Measurements from ENCODE around the gene CLIP2.
"Not testable (repeated sequence)": the region's sequence is repeated elsewhere in the genome, so short reads cannot be mapped to it uniquely, and the experiment has no call there.

Gene CLIP2

GRCh38 chr7:74430409-74430808, 141.2 kb downstream of the CLIP2 start:
- CTCF ChIA-PET = interaction anchor here (0.8 to 1.0 kb wide), 2 partner anchors 11 to 136 kb away, joined by 4 to 6 read pairs; no protein-coding TSS in a partner anchor
- POLR2A ChIA-PET; H3K36me3 ChIP-seq (ENCODE audit: control insufficient read depth in 2 of 2, insufficient read depth in 1 of 2, low read length in 2 of 2): not testable (repeated sequence)

GRCh38 chr7:74430961-74431466, 141.8 kb downstream of the CLIP2 start:
- Histone ChIP-seq H3K4me1 (ENCODE audit: control insufficient read depth, insufficient read depth, low read length) (no peaks in the 10 kb centered on the region), H3K36me3 (ENCODE audit: control insufficient read depth in 2 of 2, insufficient read depth in 1 of 2, low read length in 2 of 2) (no peaks in the 10 kb centered on the region), H3K27ac (ENCODE audit: extremely low read depth, low read depth, low read length) (no peak overlapping the region), H3K4me3 (ENCODE audit: low read depth, low read length) (no peak overlapping the region), H3K9me3 (ENCODE audit: control insufficient read depth, insufficient read depth, low read depth, low read length) (no peaks in the 10 kb centered on the region)
- peak; percentile 53 for TF ChIP-seq ZIC2 (tag by site-specific recombination; IDR thresholded peaks at IDR 0.05)
- TF ChIP-seq ZNF561 (tag by site-specific recombination; IDR thresholded peaks at IDR 0.05; ENCODE audit: borderline replicate concordance) = no peak
- POLR2A ChIA-PET = no interaction called here
- CTCF ChIA-PET = interaction anchor here (0.9 to 1.1 kb wide), 3 partner anchors 12 to 135 kb away, joined by 3 to 4 read pairs (median 4); no protein-coding TSS in a partner anchor

More at GRCh38 chr7:74430409-74430808, 141.2 kb downstream of the CLIP2 start:
- not testable (repeated sequence) for H3K9me3 ChIP-seq (ENCODE audit: control insufficient read depth, insufficient read depth, low read depth, low read length); H3K27ac ChIP-seq (ENCODE audit: extremely low read depth, low read depth, low read length); H3K4me1 ChIP-seq (ENCODE audit: control insufficient read depth, insufficient read depth, low read length); H3K4me3 ChIP-seq (ENCODE audit: low read depth, low read length)
- peak; percentile 88 for TF ChIP-seq KLF1 (tag by site-specific recombination; IDR thresholded peaks at IDR 0.05)

GRCh38 chr7:74437291-74437571, 148.0 kb downstream of the CLIP2 start:
- not testable (repeated sequence) for H3K4me1 ChIP-seq (ENCODE audit: control insufficient read depth, insufficient read depth, low read length); H3K27ac ChIP-seq (ENCODE audit: extremely low read depth, low read depth, low read length); H3K9me3 ChIP-seq (ENCODE audit: control insufficient read depth, insufficient read depth, low read depth, low read length); H3K36me3 ChIP-seq (ENCODE audit: control insufficient read depth in 2 of 2, insufficient read depth in 1 of 2, low read length in 2 of 2); H3K4me3 ChIP-seq (ENCODE audit: low read depth, low read length)
- ChIA-PET CTCF (interaction anchor here (0.6 kb wide), 2 partner anchors 203 to 565 kb away, joined by 3 read pairs; no protein-coding TSS in a partner anchor), POLR2A (interaction anchor here (0.7 kb wide), 1 partner anchor 61 kb away, joined by 4 read pairs; no protein-coding TSS in a partner anchor)

GRCh38 chr7:74438327-74438726, 149.1 kb downstream of the CLIP2 start:
- CTCF ChIA-PET = interaction anchor here (1.5 to 2.5 kb wide), 2 partner anchors 12 to 128 kb away, joined by 8 to 10 read pairs; no protein-coding TSS in a partner anchor
- POLR2A ChIA-PET = interaction anchor here (0.6 kb wide), 1 partner anchor 12 kb away, joined by 3 read pairs; no protein-coding TSS in a partner anchor
- peak; percentile 84 for TF ChIP-seq ZNF707 (tag by site-specific recombination; IDR thresholded peaks at IDR 0.05)
- no peak for TF ChIP-seq ZNF26 (tag by site-specific recombination; IDR thresholded peaks at IDR 0.05)
- H3K9me3 ChIP-seq (ENCODE audit: control insufficient read depth, insufficient read depth, low read depth, low read length) = no peaks in the 10 kb centered on the region
- no peak overlapping the region for H3K4me3 ChIP-seq (ENCODE audit: low read depth, low read length)
- H3K36me3 ChIP-seq (ENCODE audit: control insufficient read depth in 2 of 2, insufficient read depth in 1 of 2, low read length in 2 of 2) = no peaks in the 10 kb centered on the region
- 0 out of 2 replicates have a peak, but pooled peaks cover 2% of the 10 kb centered on the region for H3K4me1 ChIP-seq (ENCODE audit: control insufficient read depth, insufficient read depth, low read length)
- no peak overlapping the region for H3K27ac ChIP-seq (ENCODE audit: extremely low read depth, low read depth, low read length)

- TF ChIP-seq KLF7 (tag by site-specific recombination; IDR thresholded peaks at IDR 0.05; ENCODE audit: borderline replicate concordance) (no peak), ZNF391 (tag by site-specific recombination; IDR thresholded peaks at IDR 0.05; ENCODE audit: borderline replicate concordance, low read depth) (no peak), KLF17 (tag by site-specific recombination; IDR thresholded peaks at IDR 0.05) (no peak), RBAK (tag by site-specific recombination; IDR thresholded peaks at IDR 0.05) (no peak), ZNF121 (tag by site-specific recombination; IDR thresholded peaks at IDR 0.05) (no peak), ZFP41 (tag by site-specific recombination; IDR thresholded peaks at IDR 0.05; ENCODE audit: borderline replicate concordance) (no peak), PATZ1 (tag by site-specific recombination; IDR thresholded peaks at IDR 0.05) (no peak), ZNF214 (tag by site-specific recombination; IDR thresholded peaks at IDR 0.05; ENCODE audit: borderline replicate concordance) (no peak), ZNF280C (tag by site-specific recombination; IDR thresholded peaks at IDR 0.05) (no peak), ZNF221 (tag by site-specific recombination; IDR thresholded peaks at IDR 0.05; ENCODE audit: borderline replicate concordance) (no peak)
- Histone ChIP-seq H3K36me3 (ENCODE audit: control insufficient read depth in 2 of 2, insufficient read depth in 1 of 2, low read length in 2 of 2) (no peaks in the 10 kb centered on the region), H3K27ac (ENCODE audit: extremely low read depth, low read depth, low read length) (no peak overlapping the region), H3K4me1 (ENCODE audit: control insufficient read depth, insufficient read depth, low read length) (0 out of 2 replicates have a peak, but pooled peaks cover 2% of the 10 kb centered on the region), H3K9me3 (ENCODE audit: control insufficient read depth, insufficient read depth, low read depth, low read length) (no peaks in the 10 kb centered on the region), H3K4me3 (ENCODE audit: low read depth, low read length) (no peak overlapping the region)
- ChIA-PET POLR2A (no interaction called here), CTCF (interaction anchor here (1.5 to 2.5 kb wide), 2 partner anchors 11 to 127 kb away, joined by 8 to 10 read pairs; no protein-coding TSS in a partner anchor)
Measured at GRCh38 chr7:74439541-74439940, 150.3 kb downstream of the CLIP2 start.

Measured in HEK293 (cell line).